Naive B cell (primary cell): ENCODE measurements around the gene PELO. TPM values are rescaled to one million over a fixed set of nuclear protein-coding genes. Genes with fewer than 3 reads are reported as not detected.

ENCODE experiments used
- ATAC-seq, 2 donors: fragments of 150-1000 bp; cut with Tn5 transposase; 2 replicates each; pipeline ENCODE4 v1.10.0; 2021; ENCODE audit warnings: low read depth in 2 of 2, mild to moderate bottlenecking in 2 of 2, moderate library complexity in 2 of 2
- DNase-seq: peaks from one replicate; pipeline ENCODE4 v3.0.0; 2022
- H3K27ac Mint-ChIP-seq, 6 donors: one replicate each; pipeline ENCODE4 v1.8.0; 2020 to 2022; ENCODE audit warnings: mild to moderate bottlenecking in 6 of 6, mixed read lengths in 6 of 6, moderate library complexity in 5 of 6, inconsistent platforms in 2 of 6
- H3K27me3 Mint-ChIP-seq, 3 donors: one replicate each; pipeline ENCODE4 v1.8.0; 2021 to 2022; ENCODE audit warnings: mixed read lengths in 3 of 3, mild to moderate bottlenecking in 1 of 3
- H3K36me3 Mint-ChIP-seq, 2 donors: one replicate each; pipeline ENCODE4 v1.8.0; 2020 to 2022; ENCODE audit warnings: mixed read lengths in 2 of 2, inconsistent platforms in 1 of 2, mild to moderate bottlenecking in 1 of 2
- H3K4me1 Mint-ChIP-seq, 3 donors: one replicate each; pipeline ENCODE4 v1.8.0; 2020 to 2022; ENCODE audit warnings: mixed read lengths in 3 of 3, inconsistent platforms in 1 of 3, mild to moderate bottlenecking in 1 of 3, moderate library complexity in 1 of 3
- H3K4me3 Mint-ChIP-seq, 8 donors: one replicate each; pipeline ENCODE4 v1.8.0; 2020 to 2022; ENCODE audit warnings: mild to moderate bottlenecking in 8 of 8, mixed read lengths in 8 of 8, moderate library complexity in 8 of 8, inconsistent platforms in 2 of 8
- H3K9me3 Mint-ChIP-seq, 7 donors: one replicate each; pipeline ENCODE4 v1.8.0; 2020 to 2022; ENCODE audit warnings: mixed read lengths in 7 of 7, mild to moderate bottlenecking in 5 of 7, inconsistent platforms in 2 of 7, moderate library complexity in 1 of 7
- polyA plus RNA-seq, 6 donors: library from polyadenylated mRNA; unstranded; fragments of 300-500 nt; fragmentation: Illumina TruSeq; gene quantifications; one replicate each; pipeline ENCODE4 v1.2.3, GENCODE V29; 2021; ENCODE audit warnings: low read depth in 6 of 6

Gene PELO
- polyA plus RNA-seq, 6 donors from 2014 or later, result 1.3 to 3.6 (median 1.8) TPM

GRCh38 chr5:52778781-52779180 lies 8.9 kb upstream of the PELO start:
- Mint-ChIP-seq H3K27me3 (peaks cover 24 to 37% (median 30%) of the 10 kb centered on the region in 3 donors), H3K4me3 (no peak overlapping the region), H3K4me1 (peaks cover 0 to 5% (median 5%) of the 10 kb centered on the region in 3 donors), H3K27ac (no peak overlapping the region), H3K36me3 (no peaks in the 10 kb centered on the region), H3K9me3 (no peaks in the 10 kb centered on the region)
- DNase-seq (no peak), ATAC-seq (no peak)

DNA sequence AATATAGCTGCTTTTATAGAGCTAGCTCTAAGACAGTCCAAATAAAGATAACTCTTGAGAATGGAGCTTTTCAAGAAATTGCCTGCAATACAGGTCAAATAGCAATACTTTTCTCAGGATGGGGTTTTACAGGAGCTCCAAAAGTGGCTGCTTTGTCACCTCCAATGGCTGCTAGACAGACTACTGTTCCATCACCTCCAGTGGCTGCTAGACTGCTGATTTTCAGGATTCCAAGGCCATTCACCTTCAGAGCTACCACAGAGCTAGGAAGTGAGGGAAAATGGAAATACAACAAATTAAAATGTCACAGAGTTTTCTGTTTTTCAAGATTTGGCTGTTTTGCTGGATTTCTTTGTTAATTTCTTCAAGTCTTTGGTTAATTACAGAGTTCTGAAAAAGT lies 8.5 kb upstream of the PELO start:
- H3K27ac Mint-ChIP-seq, result no peak overlapping the region
- H3K36me3 Mint-ChIP-seq, result no peaks in the 10 kb centered on the region
- ATAC-seq (no peak), DNase-seq (no peak)
- H3K9me3 Mint-ChIP-seq, result no peaks in the 10 kb centered on the region
- H3K4me3 Mint-ChIP-seq, result no peak overlapping the region
- H3K27me3 Mint-ChIP-seq, result peaks cover 20 to 36% (median 26%) of the 10 kb centered on the region in 3 donors
- H3K4me1 Mint-ChIP-seq, result peaks cover 0 to 5% (median 5%) of the 10 kb centered on the region in 3 donors

GRCh38 chr5:52783226-52783959 lies 4.3 kb upstream of the PELO start:
- no peak overlapping the region for H3K27ac Mint-ChIP-seq
- DNase-seq (no peak), ATAC-seq (no peak)
- no peak overlapping the region for H3K4me3 Mint-ChIP-seq
- H3K36me3 Mint-ChIP-seq, result no peaks in the 10 kb centered on the region
- peaks cover 42 to 55% (median 49%) of the 10 kb centered on the region in 3 donors for H3K27me3 Mint-ChIP-seq
- H3K9me3 Mint-ChIP-seq, result no peaks in the 10 kb centered on the region
- peaks cover 14 to 17% (median 14%) of the 10 kb centered on the region in 3 donors for H3K4me1 Mint-ChIP-seq

DNA sequence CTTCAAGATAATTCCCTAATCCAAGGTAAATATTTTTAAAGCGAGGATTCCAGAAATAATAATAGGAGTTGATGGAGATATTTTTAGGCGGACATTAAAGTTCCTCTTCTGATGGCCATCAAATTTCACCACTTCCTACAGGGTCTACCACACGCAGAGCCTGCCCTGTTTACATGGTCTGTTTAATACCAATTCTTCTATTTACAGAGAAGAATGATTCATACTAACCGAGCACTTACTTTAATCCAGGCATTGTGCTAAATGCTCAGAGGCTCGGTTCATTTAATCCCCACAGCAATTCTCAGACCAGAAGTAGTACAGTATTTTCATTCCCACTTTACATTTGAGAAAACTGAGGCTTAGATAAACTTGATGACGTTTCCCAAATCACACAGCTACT lies 3.0 kb upstream of the PELO start:
- no peak overlapping the region for H3K4me3 Mint-ChIP-seq
- H3K27me3 Mint-ChIP-seq, result peaks cover 49 to 64% (median 57%) of the 10 kb centered on the region in 3 donors
- ATAC-seq (no peak), DNase-seq (no peak)
- no peak overlapping the region for H3K27ac Mint-ChIP-seq
- H3K9me3 Mint-ChIP-seq, result no peaks in the 10 kb centered on the region
- H3K4me1 Mint-ChIP-seq, result peaks cover 14 to 17% (median 14%) of the 10 kb centered on the region in 3 donors
- no peaks in the 10 kb centered on the region for H3K36me3 Mint-ChIP-seq

DNA sequence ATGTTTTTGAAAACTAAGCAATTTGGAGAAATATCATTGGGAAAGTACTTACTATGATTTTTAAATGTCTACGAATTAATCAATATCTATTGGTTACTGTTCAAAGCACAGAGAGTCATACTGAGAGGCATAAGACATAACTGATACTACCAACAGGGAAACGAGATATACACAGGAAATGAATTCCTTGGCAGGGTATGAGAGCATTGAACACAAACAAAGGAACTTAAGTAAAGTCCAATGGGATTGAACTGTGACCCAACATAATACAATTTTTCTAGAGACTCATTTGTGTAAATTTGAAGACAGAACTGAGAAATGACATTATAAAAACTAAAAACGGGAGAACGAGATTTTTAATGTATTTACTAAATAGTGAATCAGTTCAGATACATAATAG lies 1.3 kb upstream of the PELO start:
- peaks cover 57 to 71% (median 62%) of the 10 kb centered on the region in 3 donors for H3K27me3 Mint-ChIP-seq
- H3K27ac Mint-ChIP-seq, result no peak overlapping the region
- no peaks in the 10 kb centered on the region for H3K36me3 Mint-ChIP-seq
- ATAC-seq (no peak), DNase-seq (no peak)
- peak overlapping the region in 3 of 8 donors; percentile 12 to 82 (median 13) for H3K4me3 Mint-ChIP-seq
- no peaks in the 10 kb centered on the region for H3K9me3 Mint-ChIP-seq
- peaks cover 14 to 17% (median 14%) of the 10 kb centered on the region in 3 donors for H3K4me1 Mint-ChIP-seq

DNA sequence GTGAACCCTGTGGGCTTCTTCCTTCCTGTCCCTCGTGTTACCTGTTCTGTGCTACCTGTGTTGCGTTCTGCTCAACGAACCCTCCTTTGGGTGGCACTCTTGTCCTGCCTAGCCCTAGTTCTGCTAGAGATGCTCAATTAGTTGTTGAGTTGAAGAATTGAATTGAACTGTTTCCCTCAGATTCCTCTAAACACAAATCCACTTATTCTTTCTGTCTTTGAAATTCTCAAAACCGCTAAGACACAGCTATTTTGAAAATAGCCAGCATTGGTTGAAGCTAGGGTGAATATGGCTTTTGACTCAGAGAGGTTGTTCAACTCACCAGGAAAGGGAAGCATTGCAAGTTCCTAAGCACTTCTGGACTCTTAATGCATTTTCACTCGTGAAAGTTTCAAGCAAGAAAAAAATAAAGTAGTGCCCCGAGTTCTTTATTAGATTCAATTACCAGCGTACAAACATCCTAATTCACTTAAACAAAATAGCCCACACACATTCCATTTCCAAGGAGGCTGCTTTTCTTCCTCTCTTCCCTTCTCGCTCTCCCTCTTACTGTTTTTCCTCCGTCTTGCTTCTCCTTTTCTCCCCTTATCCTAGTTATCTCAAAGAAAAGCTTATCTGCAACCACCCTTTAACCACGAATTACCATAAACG lies 642 bp upstream of the PELO start:
- H3K9me3 Mint-ChIP-seq, result no peaks in the 10 kb centered on the region
- peak overlapping the region in 1 of 6 donors; percentile 12 for H3K27ac Mint-ChIP-seq
- ATAC-seq, result peak; percentile 43 to 59
- peak overlapping the region; percentile 82 to 92 (median 87) for H3K4me3 Mint-ChIP-seq
- H3K4me1 Mint-ChIP-seq, result peaks cover 14 to 17% (median 14%) of the 10 kb centered on the region in 3 donors
- peaks cover 53 to 68% (median 55%) of the 10 kb centered on the region in 3 donors for H3K27me3 Mint-ChIP-seq
- DNase-seq, result peak; percentile 21
- no peaks in the 10 kb centered on the region for H3K36me3 Mint-ChIP-seq

DNA sequence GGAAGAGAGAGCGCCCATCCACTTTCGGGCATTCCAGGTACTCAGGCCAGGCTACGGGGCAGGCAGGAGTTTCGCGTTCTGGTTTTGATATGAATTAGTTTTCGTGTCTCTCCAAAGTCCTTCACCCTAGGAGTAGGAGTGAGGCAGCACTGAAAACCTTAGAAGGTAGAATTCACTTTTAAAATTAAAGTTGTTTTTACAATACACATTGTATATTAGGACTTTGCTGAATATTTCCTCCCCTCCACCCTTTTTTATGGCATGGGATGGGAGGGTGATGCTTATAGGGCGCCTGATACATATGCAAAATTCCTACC lies 747 bp downstream of the PELO start:
- peak overlapping the region; percentile 30 to 82 (median 59) for H3K4me3 Mint-ChIP-seq
- no peaks in the 10 kb centered on the region for H3K36me3 Mint-ChIP-seq
- no peaks in the 10 kb centered on the region for H3K9me3 Mint-ChIP-seq
- no peak for ATAC-seq
- peaks cover 49 to 68% (median 52%) of the 10 kb centered on the region in 3 donors for H3K27me3 Mint-ChIP-seq
- H3K4me1 Mint-ChIP-seq, result peaks cover 14 to 17% (median 14%) of the 10 kb centered on the region in 3 donors
- DNase-seq, result no peak
- H3K27ac Mint-ChIP-seq, result no peak overlapping the region

GRCh38 chr5:52789378-52789777 lies 1.7 kb downstream of the PELO start:
- Mint-ChIP-seq H3K4me3 (peak overlapping the region in 1 of 8 donors; percentile 82), H3K36me3 (no peaks in the 10 kb centered on the region), H3K27me3 (peaks cover 47 to 63% (median 52%) of the 10 kb centered on the region in 3 donors), H3K4me1 (peaks cover 14 to 17% (median 14%) of the 10 kb centered on the region in 3 donors), H3K9me3 (no peaks in the 10 kb centered on the region), H3K27ac (no peak overlapping the region)
- DNase-seq (no peak), ATAC-seq (no peak)

DNA sequence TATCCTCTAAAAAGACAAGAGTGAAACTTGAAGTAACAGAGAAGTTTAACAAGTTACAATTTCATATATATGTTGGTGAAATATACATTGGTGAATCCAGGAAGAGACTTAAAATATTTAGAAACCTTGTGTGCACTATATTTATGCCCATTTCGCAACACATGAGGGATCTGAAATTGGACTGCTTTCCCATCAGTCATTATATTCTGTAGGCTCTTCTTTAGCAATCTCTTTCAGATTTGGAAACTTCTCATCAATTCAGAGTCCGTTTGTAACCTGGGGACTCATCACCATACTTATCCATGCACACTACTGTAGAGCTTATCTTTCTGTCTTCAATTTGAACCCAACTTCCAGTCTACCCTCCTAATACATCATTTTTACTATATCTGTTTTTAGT lies 2.1 kb downstream of the PELO start:
- peaks cover 14 to 17% (median 14%) of the 10 kb centered on the region in 3 donors for H3K4me1 Mint-ChIP-seq
- H3K4me3 Mint-ChIP-seq, result no peak overlapping the region

GRCh38 chr5:52791366-52791765 lies 3.6 kb downstream of the PELO start:
- peaks cover 14 to 15% (median 14%) of the 10 kb centered on the region in 3 donors for H3K4me1 Mint-ChIP-seq
- no peak overlapping the region for H3K27ac Mint-ChIP-seq
- no peaks in the 10 kb centered on the region for H3K36me3 Mint-ChIP-seq
- ATAC-seq (no peak), DNase-seq (no peak)
- H3K4me3 Mint-ChIP-seq, result no peak overlapping the region
- peaks cover 39 to 52% (median 39%) of the 10 kb centered on the region in 3 donors for H3K27me3 Mint-ChIP-seq
- no peaks in the 10 kb centered on the region for H3K9me3 Mint-ChIP-seq

More for the DNA sequence above, 2.1 kb downstream of the PELO start:
- H3K36me3 Mint-ChIP-seq, result no peaks in the 10 kb centered on the region
- no peak for DNase-seq
- H3K27ac Mint-ChIP-seq, result no peak overlapping the region
- no peaks in the 10 kb centered on the region for H3K9me3 Mint-ChIP-seq
- peaks cover 47 to 60% (median 50%) of the 10 kb centered on the region in 3 donors for H3K27me3 Mint-ChIP-seq
- no peak for ATAC-seq

DNA sequence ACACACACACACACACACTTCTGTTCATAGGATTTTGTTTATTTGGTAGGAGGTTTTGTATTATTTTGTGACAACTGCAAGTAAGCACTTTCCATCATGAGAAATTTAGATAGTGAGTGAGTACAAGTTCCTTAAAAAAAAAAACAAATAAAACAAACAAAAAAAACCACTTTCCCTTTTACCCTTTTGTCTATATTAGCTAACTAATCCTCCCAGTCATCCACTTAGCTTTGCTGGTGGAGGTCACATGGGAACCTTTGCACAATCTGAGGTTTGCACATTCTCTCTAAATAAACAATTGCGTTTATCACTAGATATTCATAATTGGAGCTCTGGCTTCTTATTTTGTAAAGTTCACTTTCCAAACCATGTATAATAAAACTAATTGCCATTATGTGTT lies 6.8 kb downstream of the PELO start:
- H3K9me3 Mint-ChIP-seq, result no peaks in the 10 kb centered on the region
- H3K27ac Mint-ChIP-seq, result no peak overlapping the region
- no peaks in the 10 kb centered on the region for H3K36me3 Mint-ChIP-seq
- no peak overlapping the region for H3K4me3 Mint-ChIP-seq
- H3K4me1 Mint-ChIP-seq, result peaks cover 12 to 18% (median 16%) of the 10 kb centered on the region in 3 donors
- no peak for ATAC-seq
- DNase-seq, result no peak
- H3K27me3 Mint-ChIP-seq, result peaks cover 12 to 26% (median 15%) of the 10 kb centered on the region in 3 donors

DNA sequence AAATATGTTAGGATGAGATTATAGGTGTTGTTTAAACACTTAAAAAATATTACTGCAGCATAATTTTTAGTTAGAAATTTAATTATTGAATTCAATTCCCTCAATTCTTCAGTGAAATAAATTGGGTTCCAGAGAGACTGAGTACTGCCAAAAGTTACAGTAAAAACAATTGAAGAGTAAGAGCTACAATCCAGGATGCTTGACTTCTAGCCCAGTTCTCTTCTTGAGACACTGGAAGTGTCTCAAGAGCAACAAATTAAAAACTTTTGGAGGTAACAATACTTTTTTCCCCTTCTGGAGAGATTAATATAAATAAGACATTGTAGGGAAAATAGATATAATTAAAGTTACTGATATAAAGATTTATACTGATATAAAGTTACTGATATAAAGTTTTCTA lies 8.3 kb downstream of the PELO start:
- H3K36me3 Mint-ChIP-seq, result no peaks in the 10 kb centered on the region
- no peak overlapping the region for H3K27ac Mint-ChIP-seq
- peaks cover 21 to 33% (median 31%) of the 10 kb centered on the region in 3 donors for H3K4me1 Mint-ChIP-seq
- ATAC-seq, result no peak
- H3K4me3 Mint-ChIP-seq, result no peak overlapping the region
- H3K27me3 Mint-ChIP-seq, result peaks cover 2 to 14% (median 3%) of the 10 kb centered on the region in 3 donors
- no peaks in the 10 kb centered on the region for H3K9me3 Mint-ChIP-seq
- DNase-seq, result no peak

GRCh38 chr5:52796516-52797103 lies 8.9 kb downstream of the PELO start:
- Mint-ChIP-seq H3K27me3 (peaks cover 0 to 12% (median 0%) of the 10 kb centered on the region in 3 donors), H3K36me3 (no peaks in the 10 kb centered on the region), H3K9me3 (no peaks in the 10 kb centered on the region), H3K27ac (no peak overlapping the region), H3K4me1 (peaks cover 27 to 39% (median 37%) of the 10 kb centered on the region in 3 donors), H3K4me3 (peak overlapping the region in 1 of 8 donors; percentile 97)
- ATAC-seq, result no peak
- no peak for DNase-seq
